NCI-H2107 treated with DMSO at 0.1 percent for 48 hours (cell line): ENCODE measurements around the gene AGO3.

ENCODE experiments used
- DNase-seq: peaks from one replicate; lab custom pipeline; 2025; ENCODE audit not compliant: unreplicated experiment; lab: John Stamatoyannopoulos, UW

The AGO3 gene

DNA sequence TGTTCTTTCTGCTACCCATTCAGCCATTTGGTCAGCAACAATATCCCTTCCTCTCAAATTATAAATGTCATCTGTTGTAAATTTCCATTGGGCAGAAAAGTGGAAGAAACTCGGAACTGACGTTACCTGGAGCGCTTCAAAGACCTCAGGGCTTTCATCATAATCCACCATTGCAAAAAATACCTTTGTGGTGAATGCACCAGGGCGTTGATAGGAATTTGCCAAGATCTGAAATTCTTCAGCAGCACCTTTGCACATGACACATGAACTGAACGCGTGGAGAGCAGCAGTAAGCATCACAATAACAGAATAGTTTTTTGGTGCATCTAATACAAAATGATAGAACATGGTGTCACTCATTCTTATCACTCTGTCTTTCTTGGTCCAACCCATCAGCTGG is 149.9 kb downstream of the AGO3 start:
- DNase-seq: no peak

DNA sequence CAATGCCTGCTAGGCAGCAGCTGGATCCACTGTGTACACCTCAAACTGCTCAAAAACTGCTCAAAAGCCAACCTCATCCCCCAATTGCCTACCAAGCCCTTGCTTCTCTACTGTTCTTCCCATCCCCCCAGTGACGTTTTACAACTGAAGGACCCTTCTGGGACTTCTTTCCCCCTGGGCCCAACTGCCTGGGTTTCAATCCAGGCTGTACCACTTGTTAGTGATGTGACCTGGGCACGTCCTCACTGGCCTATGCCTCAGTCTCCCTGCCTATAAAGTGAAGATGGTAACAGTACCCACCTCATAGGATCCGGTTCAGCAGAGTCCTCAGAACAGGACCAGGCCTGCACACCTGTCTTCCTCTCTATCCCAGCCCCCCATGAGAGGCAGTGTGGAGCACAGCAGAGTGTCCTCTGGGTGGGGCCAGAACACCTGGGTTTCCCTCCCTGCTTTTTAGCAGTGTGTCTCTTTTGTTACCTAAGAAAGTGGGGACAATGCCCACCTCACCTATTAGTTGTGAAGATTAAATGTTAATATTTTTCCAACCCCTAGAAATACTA is 151.1 kb downstream of the AGO3 start:
- no peak for DNase-seq

DNA sequence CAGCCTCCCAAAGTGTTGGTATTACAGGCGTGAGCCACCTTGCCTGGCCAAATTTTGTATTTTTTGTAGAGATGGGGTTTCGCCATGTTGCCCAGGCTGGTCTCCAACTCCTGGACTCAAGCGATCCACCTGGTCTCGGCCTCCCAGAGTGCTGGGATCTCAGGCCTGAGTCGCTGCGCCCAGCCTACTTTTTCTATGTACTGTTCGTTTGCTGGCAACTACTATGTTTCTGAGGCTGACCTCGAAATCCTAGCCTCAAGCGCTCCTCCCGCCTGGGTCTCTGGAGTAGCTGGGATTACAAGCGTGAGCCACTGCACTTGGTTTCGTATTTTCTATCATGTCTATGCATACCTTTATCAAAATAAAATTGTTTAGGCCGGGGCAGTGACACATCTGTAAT is 152.3 kb downstream of the AGO3 start:
- no peak for DNase-seq

DNA sequence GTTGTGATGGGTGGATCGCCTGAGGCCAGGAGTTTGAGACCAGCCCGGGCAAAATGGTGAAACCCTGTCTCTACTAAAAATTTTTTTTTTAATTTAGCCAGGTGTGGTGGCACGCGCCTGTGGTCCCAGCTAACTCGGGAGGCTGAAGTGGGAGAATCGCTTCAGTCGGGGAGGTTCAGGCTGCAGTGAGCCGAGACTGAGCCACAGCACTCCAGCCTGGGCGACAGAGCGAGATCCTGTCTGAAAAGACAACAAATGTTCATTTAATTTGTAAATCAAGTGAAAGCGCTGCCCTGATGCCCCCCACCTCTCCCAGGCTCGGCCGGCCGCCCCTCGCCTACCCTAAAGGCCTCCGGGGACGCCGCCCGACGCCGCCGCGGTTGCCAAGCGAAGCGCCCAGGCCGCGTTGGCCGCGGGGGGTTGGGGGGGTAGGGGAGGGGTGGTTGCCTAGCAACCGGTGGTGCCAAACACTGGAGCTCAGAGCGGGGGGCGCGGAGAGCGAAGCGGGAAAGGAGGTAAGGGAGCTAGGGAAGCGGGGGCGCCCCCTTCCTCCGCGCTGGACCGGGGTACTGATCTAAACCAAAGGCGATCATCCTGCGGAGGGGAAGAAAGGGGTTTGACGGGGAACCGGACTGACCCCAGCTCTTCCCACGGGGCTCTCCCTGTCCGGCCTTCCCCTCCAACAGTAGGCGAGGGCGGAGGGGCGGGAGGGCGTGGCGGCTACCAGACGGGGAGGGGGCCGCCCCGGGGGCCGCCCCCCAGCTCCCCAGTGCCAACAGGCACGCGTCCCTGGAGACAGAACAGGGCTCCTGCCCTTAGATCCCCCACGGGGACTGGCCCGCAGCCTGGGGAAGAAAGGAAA is 153.0 kb downstream of the AGO3 start, which contains the start of gene TEKT2:
Gene TEKT2 (plus strand): TSS at position 460 of the 862 bp plus-strand sequence. CDS start 828 bp downstream, outside the sequence.
- DNase-seq: peak; percentile 30

DNA sequence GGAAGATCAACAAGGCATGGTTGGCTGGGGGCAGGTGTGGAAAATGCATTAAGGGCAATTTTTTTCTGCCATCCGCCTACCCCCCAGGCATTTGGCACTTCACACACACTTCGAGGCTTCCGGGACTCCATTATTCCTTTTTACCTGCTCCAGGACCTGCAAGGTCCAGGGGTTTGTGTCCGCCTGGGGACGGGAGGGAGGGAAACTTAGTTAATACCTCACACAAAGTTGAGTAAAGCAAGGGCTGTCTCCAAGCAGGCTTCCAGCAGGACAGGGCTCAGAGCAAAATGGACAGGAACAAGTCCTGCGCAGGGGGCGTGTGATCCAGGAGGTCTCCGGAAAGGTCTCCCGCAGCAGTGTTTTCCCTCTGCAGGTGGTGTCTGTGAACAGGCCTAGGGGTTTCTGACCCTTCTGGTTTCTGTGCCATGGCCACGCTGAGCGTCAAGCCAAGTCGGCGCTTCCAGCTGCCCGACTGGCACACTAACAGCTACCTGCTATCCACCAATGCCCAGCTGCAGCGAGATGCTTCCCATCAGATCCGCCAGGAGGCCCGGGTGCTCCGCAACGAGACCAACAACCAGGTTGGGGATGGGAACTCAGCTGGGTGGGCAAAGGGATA is 153.7 kb downstream of the AGO3 start:
- DNase-seq: peak; percentile 30

DNA sequence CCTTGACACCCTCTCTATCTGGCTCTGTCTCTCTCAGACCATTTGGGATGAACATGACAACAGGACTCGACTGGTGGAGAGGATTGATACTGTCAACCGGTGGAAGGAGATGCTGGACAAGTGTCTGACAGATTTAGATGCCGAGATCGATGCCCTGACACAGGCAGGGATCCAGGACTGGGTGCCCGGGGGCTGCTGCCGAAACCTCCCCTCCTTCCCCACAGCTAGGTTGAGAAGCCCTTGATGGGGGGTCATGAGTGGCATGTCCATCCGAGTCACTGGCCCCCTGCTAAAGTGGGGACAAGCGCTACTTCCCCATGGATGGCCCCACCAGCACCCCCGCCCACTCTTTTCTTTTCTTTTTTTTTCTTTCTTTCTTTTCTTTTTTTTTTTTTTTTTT is 154.2 kb downstream of the AGO3 start:
- no peak for DNase-seq

DNA sequence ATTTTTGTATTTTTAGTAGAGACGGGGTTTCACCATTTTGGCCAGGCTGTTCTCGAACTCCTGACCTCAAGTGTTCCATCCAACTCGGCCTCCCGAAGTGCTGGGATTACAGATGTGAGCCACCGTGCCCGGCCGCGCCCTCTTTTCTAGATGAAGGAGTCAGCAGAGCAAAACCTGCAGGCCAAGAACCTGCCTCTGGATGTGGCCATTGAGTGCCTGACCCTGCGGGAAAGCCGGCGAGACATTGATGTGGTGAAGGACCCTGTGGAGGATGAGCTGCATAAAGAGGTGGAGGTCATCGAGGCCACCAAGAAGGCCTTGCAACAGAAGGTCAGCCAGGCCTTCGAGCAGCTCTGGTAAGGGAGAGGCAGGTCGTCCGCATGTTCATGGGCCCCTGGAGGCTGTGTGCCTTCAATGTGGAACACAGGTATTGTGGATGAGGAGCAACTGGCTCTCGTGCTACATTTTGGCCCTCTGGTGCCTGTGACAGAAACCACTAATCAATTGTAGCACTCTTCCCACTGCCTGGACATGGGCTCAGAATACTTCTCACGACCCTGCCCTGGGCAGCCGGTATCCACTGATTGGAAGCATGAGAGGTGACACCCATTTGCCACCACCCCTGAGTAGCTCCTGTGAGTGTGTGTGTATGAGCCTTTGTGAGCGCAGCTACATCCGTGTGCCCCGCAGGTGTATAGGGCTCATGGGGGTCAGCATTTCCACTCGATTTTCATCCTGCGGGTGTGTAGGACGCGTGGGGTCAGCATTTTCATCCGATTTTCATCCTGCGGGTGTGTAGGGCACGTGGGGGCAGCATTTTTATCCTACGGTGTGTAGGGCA is 155.0 kb downstream of the AGO3 start:
- no peak for DNase-seq

DNA sequence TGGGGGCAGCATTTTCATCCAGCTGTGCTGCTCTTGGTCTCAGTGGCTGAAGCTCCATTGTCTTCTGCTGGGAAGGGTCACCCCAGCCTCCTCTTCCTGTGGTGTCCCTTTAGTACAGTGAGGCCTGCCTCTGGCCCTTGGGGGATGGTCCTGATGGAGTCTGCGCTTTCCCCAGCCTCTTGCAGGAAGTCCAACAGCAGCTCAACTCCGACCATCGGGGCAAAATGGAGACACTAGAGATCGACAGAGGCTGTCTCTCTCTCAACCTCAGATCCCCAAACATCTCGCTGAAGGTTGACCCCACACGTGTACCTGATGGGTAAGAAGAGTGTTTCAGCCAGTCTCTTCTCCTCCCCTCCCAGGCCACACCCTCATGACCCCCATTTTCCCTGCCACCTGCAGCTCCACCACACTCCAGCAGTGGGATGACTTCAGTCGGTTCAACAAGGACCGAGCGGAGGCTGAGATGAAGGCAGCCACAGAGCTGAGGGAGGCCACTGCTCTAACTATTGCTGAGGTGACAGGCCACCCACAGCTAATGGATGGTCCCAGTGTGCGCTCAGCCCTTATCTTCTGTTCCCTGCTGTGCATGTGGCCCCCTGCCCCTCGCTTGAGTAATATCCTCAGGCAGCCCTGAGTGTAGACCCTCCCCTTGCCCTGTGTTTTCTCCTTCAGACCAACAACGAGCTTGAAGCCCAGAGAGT is 155.8 kb downstream of the AGO3 start:
- DNase-seq: no peak

DNA sequence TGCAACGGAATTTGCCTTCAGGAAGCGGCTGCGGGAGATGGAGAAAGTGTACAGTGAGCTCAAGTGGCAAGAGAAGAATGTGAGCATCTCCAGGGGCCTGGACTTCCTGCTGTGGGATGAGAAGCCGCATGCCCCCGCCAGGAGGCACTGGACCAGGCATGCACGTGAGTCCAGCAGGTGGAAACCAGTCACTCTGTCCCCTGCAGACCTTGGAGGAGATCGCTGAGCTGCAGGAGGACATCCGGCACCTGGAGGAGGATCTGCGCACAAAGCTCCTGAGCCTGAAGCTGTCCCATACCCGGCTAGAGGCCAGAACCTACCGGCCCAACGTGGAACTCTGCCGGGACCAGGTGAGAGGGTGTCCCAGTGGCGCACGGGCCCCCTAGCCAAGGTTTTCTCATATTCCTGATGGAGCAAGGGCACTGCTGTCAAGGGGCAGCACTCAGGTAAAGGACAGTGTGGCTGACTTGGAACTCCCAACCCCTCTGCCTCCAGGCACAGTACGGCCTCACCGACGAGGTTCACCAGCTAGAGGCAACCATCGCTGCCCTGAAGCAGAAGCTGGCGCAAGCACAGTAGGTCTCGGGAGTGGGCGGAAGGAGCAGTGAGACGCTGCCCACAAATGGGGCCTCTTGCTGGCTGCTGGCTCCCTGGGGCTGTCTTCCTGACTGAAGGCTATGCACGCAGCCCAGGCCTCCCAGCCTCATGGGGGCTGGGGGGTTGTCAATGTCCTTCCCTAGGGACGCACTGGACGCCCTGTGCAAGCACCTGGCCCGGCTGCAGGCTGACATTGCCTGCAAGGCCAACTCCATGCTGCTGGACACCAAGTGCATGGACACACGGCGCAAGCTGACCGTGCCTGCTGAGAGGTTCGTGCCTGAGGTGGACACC is 156.6 kb downstream of the AGO3 start:
- no peak for DNase-seq

DNA sequence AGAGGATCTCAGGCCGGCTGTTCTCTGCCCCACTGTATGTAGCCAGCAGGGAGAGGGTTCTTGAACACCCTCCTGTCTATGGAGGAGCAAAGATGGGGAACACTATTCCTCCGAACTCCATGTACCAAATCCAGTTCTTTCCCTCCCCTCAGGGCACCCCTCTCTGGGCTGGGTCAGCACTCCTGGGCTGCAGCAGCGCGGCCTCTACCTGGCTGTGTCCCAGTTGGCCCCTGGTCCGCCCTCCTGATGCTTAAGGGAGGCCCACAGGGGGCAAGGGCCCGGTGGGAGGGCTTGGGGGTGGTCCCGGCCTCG is 157.3 kb downstream of the AGO3 start:
- DNase-seq: no peak

DNA sequence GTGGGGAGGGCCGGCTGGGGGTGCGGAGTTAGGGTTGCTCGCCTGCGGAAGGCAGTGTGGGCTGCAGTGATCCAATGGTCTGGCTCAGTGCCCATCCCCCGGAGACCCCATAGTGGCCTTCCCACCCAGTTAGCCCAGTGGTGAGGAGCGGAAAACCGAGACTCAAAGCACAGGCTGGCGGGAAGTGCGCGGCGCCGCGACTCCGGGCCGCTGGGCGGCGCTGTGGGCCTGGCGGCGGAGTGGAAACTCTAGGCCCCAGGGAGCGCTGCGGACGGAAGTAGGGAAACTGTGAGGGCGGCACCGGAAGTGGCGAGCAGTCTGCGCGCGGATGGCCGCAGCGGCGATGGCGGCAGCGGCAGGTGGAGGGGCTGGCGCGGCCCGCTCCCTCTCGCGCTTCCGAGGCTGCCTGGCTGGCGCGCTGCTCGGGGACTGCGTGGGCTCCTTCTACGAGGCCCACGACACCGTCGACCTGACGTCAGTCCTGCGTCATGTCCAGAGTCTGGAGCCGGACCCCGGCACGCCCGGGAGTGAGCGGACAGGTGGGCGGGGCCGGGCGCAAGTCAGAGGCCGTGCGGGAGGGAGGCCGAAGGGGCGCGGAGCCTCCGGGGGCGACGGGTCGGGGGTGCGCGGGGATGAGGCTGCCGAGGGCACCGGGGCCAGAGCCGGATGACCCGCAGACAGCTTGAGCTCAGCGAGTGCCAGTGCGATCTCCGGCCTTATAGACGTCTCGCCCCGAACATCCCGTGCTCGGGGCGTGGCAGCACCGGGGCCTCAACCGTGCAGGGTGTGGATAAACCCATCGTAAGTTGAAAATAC is 157.9 kb downstream of the AGO3 start, which contains the start of gene ADPRS:
Gene ADPRS (plus strand): TSS at position 316 of the 816 bp plus-strand sequence. CDS start 13 bp downstream, at position 329.
- peak; percentile 62 for DNase-seq

DNA sequence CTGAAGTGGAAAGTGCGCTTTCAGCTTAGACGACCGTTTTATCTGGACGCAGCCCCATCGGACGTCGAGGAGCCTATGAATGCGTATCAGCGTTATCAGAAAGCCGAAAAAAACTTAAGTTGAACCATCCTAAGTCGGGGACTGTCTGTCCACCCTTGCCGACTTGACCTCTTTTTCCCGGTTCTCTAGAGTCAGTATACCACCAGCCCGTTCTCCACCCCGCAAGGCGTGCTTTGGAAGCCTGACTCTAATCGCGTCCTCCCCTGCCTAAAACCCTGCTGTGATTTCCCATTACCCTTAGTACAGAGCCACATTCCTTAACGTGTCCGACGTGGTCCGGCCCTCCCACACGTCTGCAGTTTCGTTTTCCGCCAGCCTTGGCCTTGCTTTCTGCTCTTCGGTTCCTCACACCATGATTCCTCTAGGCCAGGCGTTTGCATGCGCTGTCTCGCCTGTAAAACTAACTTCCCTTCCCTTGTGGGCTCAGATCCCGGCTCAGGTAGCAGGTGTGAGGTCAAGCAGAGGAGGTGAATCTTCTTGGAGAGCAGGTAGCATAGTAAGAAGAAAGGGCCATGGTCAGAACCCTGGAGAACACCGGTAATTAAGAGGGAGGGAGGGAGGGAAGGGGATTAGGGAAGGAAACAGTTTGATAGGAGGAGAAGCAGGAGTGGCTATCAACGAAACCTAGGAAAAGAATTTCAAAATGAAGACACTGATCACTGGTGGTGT is 158.7 kb downstream of the AGO3 start:
- no peak for DNase-seq

DNA sequence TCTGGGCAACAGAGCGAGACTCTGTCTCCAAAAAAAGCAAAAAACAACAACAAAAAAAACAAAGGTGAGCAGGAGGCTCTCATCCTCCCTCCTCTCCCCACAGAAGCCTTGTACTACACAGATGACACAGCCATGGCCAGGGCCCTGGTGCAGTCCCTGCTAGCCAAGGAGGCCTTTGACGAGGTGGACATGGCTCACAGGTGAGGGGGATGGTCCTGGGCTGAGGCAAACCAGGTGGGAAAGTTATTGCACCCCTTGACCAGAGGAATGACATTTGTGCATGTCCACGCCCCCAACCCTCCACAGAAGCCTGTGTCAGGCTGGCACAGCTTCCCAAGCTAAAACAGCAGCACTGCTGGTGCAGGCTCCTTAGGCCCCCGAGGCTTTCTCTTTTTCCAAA is 160.2 kb downstream of the AGO3 start:
- DNase-seq: no peak

DNA sequence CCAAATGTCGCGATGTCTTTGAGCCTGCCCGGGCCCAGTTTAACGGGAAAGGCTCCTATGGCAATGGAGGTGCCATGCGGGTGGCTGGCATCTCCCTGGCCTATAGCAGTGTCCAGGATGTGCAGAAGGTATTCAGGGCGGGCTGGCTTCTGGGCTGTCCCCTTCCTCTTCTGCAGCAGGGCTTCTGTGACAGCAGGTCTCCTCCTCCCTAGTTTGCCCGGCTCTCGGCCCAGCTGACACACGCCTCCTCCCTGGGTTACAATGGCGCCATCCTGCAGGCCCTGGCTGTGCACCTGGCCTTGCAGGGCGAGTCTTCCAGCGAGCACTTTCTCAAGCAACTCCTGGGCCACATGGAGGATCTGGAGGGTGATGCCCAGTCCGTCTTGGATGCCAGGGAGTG is 160.8 kb downstream of the AGO3 start:
- DNase-seq: no peak

DNA sequence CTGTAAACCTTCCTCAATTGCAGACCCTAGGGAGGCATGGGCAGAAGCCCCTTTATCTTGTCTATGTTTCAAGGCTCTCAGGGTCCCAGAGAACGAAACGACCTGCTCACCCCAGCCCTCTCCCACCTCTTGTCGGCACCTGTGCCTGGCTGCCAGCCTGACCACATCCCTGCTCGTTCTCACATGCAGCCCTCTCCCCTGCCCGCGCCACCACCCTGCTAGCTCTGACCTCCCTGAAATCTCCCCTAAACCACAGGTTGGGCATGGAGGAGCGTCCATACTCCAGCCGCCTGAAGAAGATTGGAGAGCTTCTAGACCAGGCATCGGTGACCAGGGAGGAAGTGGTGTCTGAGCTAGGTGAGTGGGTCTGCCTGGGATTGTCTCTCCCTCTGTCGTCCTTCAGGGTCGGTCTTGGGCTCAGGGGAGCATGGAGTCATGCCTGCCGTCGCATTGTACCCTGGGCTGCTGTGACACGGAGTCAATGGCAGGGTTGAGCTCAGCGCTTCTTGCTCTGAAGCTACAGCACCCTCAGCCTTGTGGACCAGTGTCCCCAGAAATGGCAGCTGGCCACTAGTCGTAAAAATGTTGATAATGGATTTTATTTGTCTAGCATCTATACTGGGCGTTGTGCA is 161.4 kb downstream of the AGO3 start:
- no peak for DNase-seq

DNA sequence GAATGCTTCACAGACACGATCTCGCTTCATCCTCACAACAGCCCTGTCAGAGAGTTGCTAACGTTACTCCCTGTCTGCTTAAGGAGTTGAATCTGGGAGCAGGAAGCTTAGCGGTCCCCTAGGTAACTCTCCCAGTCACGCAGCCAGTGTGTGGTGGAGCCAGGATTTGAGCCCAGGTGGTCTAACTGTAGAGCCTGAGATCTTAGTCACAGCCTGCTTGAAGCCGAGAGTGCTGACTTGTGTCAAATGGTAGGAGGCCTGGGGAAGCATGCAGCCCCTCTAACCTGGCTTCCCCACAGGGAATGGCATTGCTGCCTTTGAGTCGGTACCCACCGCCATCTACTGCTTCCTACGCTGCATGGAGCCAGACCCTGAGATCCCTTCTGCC is 161.9 kb downstream of the AGO3 start:
- no peak for DNase-seq

DNA sequence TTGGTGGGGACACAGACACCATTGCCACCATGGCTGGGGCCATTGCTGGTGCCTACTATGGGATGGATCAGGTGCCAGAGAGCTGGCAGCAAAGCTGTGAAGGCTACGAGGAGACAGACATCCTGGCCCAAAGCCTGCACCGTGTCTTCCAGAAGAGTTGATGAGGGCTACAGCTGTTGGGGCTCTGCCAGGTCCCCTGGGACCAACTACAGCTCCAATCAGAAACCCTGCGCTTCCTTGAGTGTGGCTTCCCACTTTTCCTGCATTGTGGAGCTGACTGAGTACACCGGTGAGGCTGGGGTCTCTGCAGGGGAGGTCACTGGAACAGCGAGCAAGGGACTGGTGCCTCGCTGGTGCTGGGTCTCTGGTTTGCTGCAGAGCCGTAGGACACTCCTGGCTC is 162.3 kb downstream of the AGO3 start:
- no peak for DNase-seq

DNA sequence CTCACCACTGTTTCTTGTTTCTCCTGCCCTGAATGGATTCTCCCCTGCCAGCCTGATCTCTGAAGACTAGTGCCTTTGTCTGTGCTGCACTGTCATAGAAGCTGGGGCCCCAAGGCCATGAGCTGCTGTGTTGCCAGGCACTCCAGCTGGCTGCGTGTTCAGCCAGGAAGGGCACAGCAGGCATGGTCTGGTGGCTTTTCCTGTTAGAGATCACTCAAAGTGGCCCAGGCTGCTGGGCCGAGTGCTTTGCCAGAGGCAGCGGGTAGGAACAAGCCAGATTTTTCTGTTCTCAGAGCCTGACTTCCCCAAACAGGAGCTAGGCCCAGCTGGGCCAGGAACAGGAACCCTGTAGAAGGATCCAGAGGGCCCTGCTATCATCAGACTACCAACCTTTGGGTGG is 163.0 kb downstream of the AGO3 start:
- DNase-seq: no peak
